ENCODE measurements around the gene ATP5F1A. TPM values are rescaled to one million over a fixed set of nuclear protein-coding genes. Genes with fewer than 3 reads are reported as not detected.

The ATP5F1A gene
- total RNA-seq, 1 donor from 2014 or later: 474 TPM

GRCh38 chr18:46070232-46070631, 27.9 kb downstream of the ATP5F1A start:
- H3K4me2 ChIP-seq (ENCODE audit: low read length): no peak overlapping the region
- no peaks in the 10 kb centered on the region for H3K9me3 ChIP-seq (ENCODE audit: insufficient read depth, low read depth, low read length)
- no peak overlapping the region for H3K9ac ChIP-seq (ENCODE audit: low read length)
- peaks cover 8% of the 10 kb centered on the region for H4K20me1 ChIP-seq (ENCODE audit: insufficient read depth, low read length)
- no peaks in the 10 kb centered on the region for H3K36me3 ChIP-seq (ENCODE audit: insufficient read depth, low read length)
- TF ChIP-seq CTCF (IDR thresholded peaks at IDR 0.05; ENCODE audit: insufficient read depth, low read depth, low read length) (no peak), EZH2 (IDR thresholded peaks at IDR 0.05; ENCODE audit: insufficient read depth, low read length) (no peak)
- Mint-ChIP-seq H3K27me3 (ENCODE audit: low read depth, unreplicated experiment) (no peaks in the 10 kb centered on the region), H3K4me1 (ENCODE audit: low read depth, unreplicated experiment) (peaks cover 8% of the 10 kb centered on the region), H3K36me3 (ENCODE audit: low read depth, unreplicated experiment) (peaks cover 2% of the 10 kb centered on the region), H3K27ac (ENCODE audit: unreplicated experiment) (peak overlapping the region; percentile 75), H3K9me3 (ENCODE audit: unreplicated experiment) (no peaks in the 10 kb centered on the region), H3K4me3 (ENCODE audit: unreplicated experiment) (no peak overlapping the region)
- FAIRE-seq (no peak), DNase-seq (ENCODE audit: low read depth) (no peak)
- no peak overlapping the region for H2AFZ ChIP-seq (ENCODE audit: low read depth, low read length)
- peaks cover 11% of the 10 kb centered on the region for H3K79me2 ChIP-seq (ENCODE audit: insufficient read depth, low read length)
- no peaks in the 10 kb centered on the region for H3K27me3 ChIP-seq (ENCODE audit: insufficient read depth, low read length)
- H3K27ac ChIP-seq (ENCODE audit: low read depth, low read length): no peak overlapping the region
- H3K4me1 ChIP-seq (ENCODE audit: insufficient read depth, low read length): peaks cover 20% of the 10 kb centered on the region
- no peak overlapping the region for H3K4me3 ChIP-seq (ENCODE audit: insufficient read depth, low read depth, low read length)

- H3K36me3 Mint-ChIP-seq (ENCODE audit: low read depth, unreplicated experiment): peaks cover 2% of the 10 kb centered on the region
- Histone ChIP-seq H4K20me1 (ENCODE audit: insufficient read depth, low read length) (peaks cover 8% of the 10 kb centered on the region), H3K27me3 (ENCODE audit: insufficient read depth, low read length) (no peaks in the 10 kb centered on the region), H3K79me2 (ENCODE audit: insufficient read depth, low read length) (peaks cover 11% of the 10 kb centered on the region), H3K4me3 (ENCODE audit: insufficient read depth, low read depth, low read length) (no peak overlapping the region), H3K9ac (ENCODE audit: low read length) (no peak overlapping the region), H3K9me3 (ENCODE audit: insufficient read depth, low read depth, low read length) (no peaks in the 10 kb centered on the region), H2AFZ (ENCODE audit: low read depth, low read length) (no peak overlapping the region), H3K27ac (ENCODE audit: low read depth, low read length) (no peak overlapping the region), H3K4me2 (ENCODE audit: low read length) (no peak overlapping the region), H3K36me3 (ENCODE audit: insufficient read depth, low read length) (no peaks in the 10 kb centered on the region), H3K4me1 (ENCODE audit: insufficient read depth, low read length) (peaks cover 20% of the 10 kb centered on the region)
- no peak for FAIRE-seq
- DNase-seq (ENCODE audit: low read depth): no peak
- no peaks in the 10 kb centered on the region for H3K27me3 Mint-ChIP-seq (ENCODE audit: low read depth, unreplicated experiment)
- TF ChIP-seq CTCF (IDR thresholded peaks at IDR 0.05; ENCODE audit: insufficient read depth, low read depth, low read length): no peak
- no peak for TF ChIP-seq EZH2 (IDR thresholded peaks at IDR 0.05; ENCODE audit: insufficient read depth, low read length)
- peaks cover 9% of the 10 kb centered on the region for H3K4me1 Mint-ChIP-seq (ENCODE audit: low read depth, unreplicated experiment)
- peak overlapping the region; percentile 31 for H3K27ac Mint-ChIP-seq (ENCODE audit: unreplicated experiment)
- H3K4me3 Mint-ChIP-seq (ENCODE audit: unreplicated experiment): peak overlapping the region; percentile 8
- H3K9me3 Mint-ChIP-seq (ENCODE audit: unreplicated experiment): no peaks in the 10 kb centered on the region
Measured at GRCh38 chr18:46069524-46069923, 28.6 kb downstream of the ATP5F1A start.

GRCh38 chr18:46068763-46069162, 29.3 kb downstream of the ATP5F1A start:
- no peaks in the 10 kb centered on the region for H3K36me3 ChIP-seq (ENCODE audit: insufficient read depth, low read length)
- TF ChIP-seq EZH2 (IDR thresholded peaks at IDR 0.05; ENCODE audit: insufficient read depth, low read length): no peak
- no peak overlapping the region for H2AFZ ChIP-seq (ENCODE audit: low read depth, low read length)
- DNase-seq (ENCODE audit: low read depth): no peak
- FAIRE-seq: no peak
- H4K20me1 ChIP-seq (ENCODE audit: insufficient read depth, low read length): peaks cover 8% of the 10 kb centered on the region
- peaks cover 11% of the 10 kb centered on the region for H3K79me2 ChIP-seq (ENCODE audit: insufficient read depth, low read length)
- no peaks in the 10 kb centered on the region for H3K9me3 Mint-ChIP-seq (ENCODE audit: unreplicated experiment)
- H3K4me1 ChIP-seq (ENCODE audit: insufficient read depth, low read length): peaks cover 16% of the 10 kb centered on the region
- no peaks in the 10 kb centered on the region for H3K27me3 Mint-ChIP-seq (ENCODE audit: low read depth, unreplicated experiment)
- H3K27ac Mint-ChIP-seq (ENCODE audit: unreplicated experiment): peak overlapping the region; percentile 77
- H3K4me3 Mint-ChIP-seq (ENCODE audit: unreplicated experiment): peak overlapping the region; percentile 47
- no peak overlapping the region for H3K4me2 ChIP-seq (ENCODE audit: low read length)
- no peak overlapping the region for H3K4me3 ChIP-seq (ENCODE audit: insufficient read depth, low read depth, low read length)
- no peak overlapping the region for H3K27ac ChIP-seq (ENCODE audit: low read depth, low read length)
- no peaks in the 10 kb centered on the region for H3K27me3 ChIP-seq (ENCODE audit: insufficient read depth, low read length)
- H3K4me1 Mint-ChIP-seq (ENCODE audit: low read depth, unreplicated experiment): peaks cover 10% of the 10 kb centered on the region
- peaks cover 2% of the 10 kb centered on the region for H3K36me3 Mint-ChIP-seq (ENCODE audit: low read depth, unreplicated experiment)
- no peaks in the 10 kb centered on the region for H3K9me3 ChIP-seq (ENCODE audit: insufficient read depth, low read depth, low read length)
- no peak overlapping the region for H3K9ac ChIP-seq (ENCODE audit: low read length)
